IPS DF 6.9 (cell line): Measurements from ENCODE around the gene NCKAP5.

Experiments
- DNase-seq: peaks from one replicate; pipeline ENCODE4 v3.0.0-alpha.2; 2013; ENCODE audit warnings: low read depth, low spot score
- H3K27ac ChIP-seq: one replicate; pipeline ENCODE4 v1.5.1; 2013; ENCODE audit warnings: low read length, control low read depth
- H3K27me3 ChIP-seq: 2 replicates; pipeline ENCODE4 v1.6.1; 2013; ENCODE audit warnings: mild to moderate bottlenecking, low read length; ENCODE audit not compliant: control insufficient read depth, insufficient read depth
- H3K36me3 ChIP-seq: 2 replicates; pipeline ENCODE4 v1.6.1; 2013; ENCODE audit warnings: low read length; ENCODE audit not compliant: control insufficient read depth, insufficient read depth
- H3K4me1 ChIP-seq: 2 replicates; pipeline ENCODE4 v1.6.1; 2013; ENCODE audit warnings: low read length; ENCODE audit not compliant: control insufficient read depth, insufficient read depth
- H3K4me3 ChIP-seq: 2 replicates; pipeline ENCODE4 v1.5.1; 2013; ENCODE audit warnings: mild to moderate bottlenecking, low read length
- H3K9me3 ChIP-seq: 2 replicates; pipeline ENCODE4 v1.6.1; 2013; ENCODE audit warnings: low read length, inconsistent platforms; ENCODE audit not compliant: control insufficient read depth, insufficient read depth
- WGBS: extraction: QIAGEN DNeasy Blood & Tissue Kit; methylation state at CpG from one replicate; pipeline ENCODE4 v1.1.7; 2013; ENCODE audit warnings: mixed read lengths, missing lambda C conversion rate; ENCODE audit not compliant: insufficient read length, insufficient coverage; 5-methylcytosine and 5-hydroxymethylcytosine counted together

NCKAP5 gene

DNA sequence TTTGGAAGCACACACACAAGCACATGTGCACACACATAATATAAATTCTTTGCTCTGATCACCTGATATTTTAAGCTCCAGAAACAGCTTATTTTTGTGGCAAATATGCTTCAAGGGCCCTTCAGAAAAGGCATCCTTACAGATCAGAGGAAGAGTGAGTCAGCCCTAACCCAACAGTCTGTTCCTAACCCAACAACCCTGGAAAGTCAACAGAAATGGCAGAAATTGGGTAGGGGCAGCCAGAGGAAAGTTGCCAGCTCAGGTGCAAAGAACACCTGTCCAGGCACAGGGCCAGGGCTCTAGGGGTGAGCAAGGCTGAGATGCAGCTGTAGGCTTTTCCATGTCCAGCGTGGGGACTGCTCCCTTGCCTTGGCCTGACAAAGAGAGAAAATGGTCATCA is 6.4 kb upstream of the NCKAP5 start:
- no peak overlapping the region for H3K27ac ChIP-seq
- no peak overlapping the region for H3K4me3 ChIP-seq
- H3K27me3 ChIP-seq: no peaks in the 10 kb centered on the region
- peaks cover 8% of the 10 kb centered on the region for H3K4me1 ChIP-seq
- no CpG with 5 or more reads among the region's 1 CpG for WGBS
- H3K9me3 ChIP-seq: no peaks in the 10 kb centered on the region
- H3K36me3 ChIP-seq: no peaks in the 10 kb centered on the region
- DNase-seq: no peak

DNA sequence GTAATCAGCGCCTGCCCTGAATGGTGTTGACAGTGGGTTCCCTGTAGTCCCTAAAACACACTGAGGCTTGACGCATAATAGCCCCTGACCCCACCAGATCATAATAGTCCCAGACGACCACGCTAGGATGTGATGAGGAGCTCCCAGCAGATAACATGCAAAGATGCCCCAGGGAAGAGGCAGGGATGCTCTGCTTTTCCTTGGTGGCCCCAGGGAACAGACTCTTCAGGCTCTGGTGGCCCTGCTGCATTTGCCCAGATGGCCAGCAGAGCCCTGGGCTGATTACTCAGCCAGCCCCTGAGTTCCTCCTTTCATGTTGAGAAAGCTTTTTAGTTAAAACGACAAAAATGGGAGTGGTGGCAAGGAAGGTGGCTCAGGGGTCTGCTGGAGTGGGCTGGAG is 5.9 kb upstream of the NCKAP5 start:
- Histone ChIP-seq H3K9me3 (no peaks in the 10 kb centered on the region), H3K36me3 (no peaks in the 10 kb centered on the region), H3K4me1 (peaks cover 6% of the 10 kb centered on the region), H3K27me3 (no peaks in the 10 kb centered on the region), H3K27ac (no peak overlapping the region), H3K4me3 (no peak overlapping the region)
- no CpG with 5 or more reads among the region's 5 CpGs for WGBS
- DNase-seq: no peak

DNA sequence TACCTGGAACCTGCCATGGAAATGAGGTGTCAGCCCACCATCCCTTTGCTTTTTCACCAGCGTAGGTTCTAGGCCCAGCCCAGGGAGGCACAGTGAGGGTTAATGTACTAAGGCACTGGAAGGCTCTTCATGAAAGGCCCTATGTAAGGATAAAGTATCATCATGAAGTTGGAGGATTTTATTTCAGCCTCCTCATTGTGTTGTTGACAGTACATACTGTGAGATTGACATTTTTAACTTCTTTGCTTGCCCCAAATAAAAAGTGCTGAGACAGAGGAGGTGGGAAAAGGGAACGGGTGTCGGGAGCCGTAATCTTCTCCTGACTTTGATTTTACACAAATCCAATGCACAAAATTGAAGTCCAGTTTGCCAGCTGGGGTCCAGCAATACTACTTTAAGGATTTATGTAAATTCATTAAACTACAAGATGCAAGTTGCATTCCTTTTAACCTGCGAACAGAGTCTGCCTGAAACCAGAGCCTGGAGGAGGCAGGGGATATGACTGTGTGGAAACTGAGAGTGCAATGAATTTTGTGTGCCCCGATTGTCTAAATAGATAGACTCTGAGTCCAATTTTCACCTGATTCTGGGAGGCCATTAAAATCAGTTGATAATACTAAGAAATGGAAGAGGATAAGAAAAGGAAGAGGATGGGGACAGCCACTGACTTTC is 5.4 kb upstream of the NCKAP5 start:
- Histone ChIP-seq H3K4me3 (no peak overlapping the region), H3K4me1 (peaks cover 6% of the 10 kb centered on the region), H3K27me3 (no peaks in the 10 kb centered on the region), H3K36me3 (no peaks in the 10 kb centered on the region), H3K9me3 (no peaks in the 10 kb centered on the region), H3K27ac (no peak overlapping the region)
- no CpG with 5 or more reads among the region's 6 CpGs for WGBS
- no peak for DNase-seq

DNA sequence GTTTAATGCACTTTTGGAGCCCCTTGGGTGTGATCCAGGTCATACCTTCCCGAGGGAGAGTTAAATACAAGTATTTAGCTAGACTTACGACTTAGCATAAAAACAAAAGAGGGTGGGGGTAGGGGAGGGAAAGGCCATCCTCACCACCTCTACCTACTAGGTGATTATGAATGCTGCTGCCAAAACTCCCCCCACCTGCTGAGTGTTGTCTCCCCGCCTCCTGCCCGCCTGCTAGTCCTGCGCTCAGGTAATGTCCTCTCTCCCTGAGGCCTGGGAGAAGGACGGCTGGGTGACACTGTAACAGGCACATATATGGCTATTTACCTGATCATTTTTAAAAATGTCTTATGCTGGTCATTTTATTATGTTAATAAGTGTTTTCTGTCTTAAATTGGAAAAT is 3.0 kb upstream of the NCKAP5 start:
- Histone ChIP-seq H3K36me3 (no peaks in the 10 kb centered on the region), H3K9me3 (no peaks in the 10 kb centered on the region), H3K4me3 (no peak overlapping the region), H3K27ac (no peak overlapping the region), H3K27me3 (no peaks in the 10 kb centered on the region), H3K4me1 (peaks cover 6% of the 10 kb centered on the region)
- DNase-seq: no peak
- WGBS: no CpG with 5 or more reads among the region's 6 CpGs

DNA sequence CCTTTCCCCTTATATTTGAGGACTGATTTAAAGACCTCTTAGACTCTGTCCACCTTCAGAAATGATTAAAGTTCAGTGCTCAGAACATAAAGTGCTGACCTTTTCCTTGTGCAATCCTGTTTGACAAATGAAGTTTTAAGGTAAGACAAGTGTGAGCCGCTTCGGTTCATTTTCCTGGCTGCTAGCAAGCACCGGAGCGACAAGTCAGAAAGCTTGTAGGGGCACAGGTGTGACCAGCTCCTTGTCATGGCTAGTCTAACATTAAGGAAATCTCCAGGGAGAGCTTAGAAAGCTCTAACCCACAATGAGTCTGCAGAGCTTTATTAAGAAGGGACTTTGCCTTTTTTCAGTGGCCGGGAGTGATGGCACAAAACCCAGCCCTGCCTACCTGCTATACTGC is 2.3 kb upstream of the NCKAP5 start:
- no peaks in the 10 kb centered on the region for H3K9me3 ChIP-seq
- no peak overlapping the region for H3K4me3 ChIP-seq
- DNase-seq: no peak
- no CpG with 5 or more reads among the region's 5 CpGs for WGBS
- peaks cover 6% of the 10 kb centered on the region for H3K4me1 ChIP-seq
- H3K27me3 ChIP-seq: no peaks in the 10 kb centered on the region
- no peak overlapping the region for H3K27ac ChIP-seq
- H3K36me3 ChIP-seq: no peaks in the 10 kb centered on the region

DNA sequence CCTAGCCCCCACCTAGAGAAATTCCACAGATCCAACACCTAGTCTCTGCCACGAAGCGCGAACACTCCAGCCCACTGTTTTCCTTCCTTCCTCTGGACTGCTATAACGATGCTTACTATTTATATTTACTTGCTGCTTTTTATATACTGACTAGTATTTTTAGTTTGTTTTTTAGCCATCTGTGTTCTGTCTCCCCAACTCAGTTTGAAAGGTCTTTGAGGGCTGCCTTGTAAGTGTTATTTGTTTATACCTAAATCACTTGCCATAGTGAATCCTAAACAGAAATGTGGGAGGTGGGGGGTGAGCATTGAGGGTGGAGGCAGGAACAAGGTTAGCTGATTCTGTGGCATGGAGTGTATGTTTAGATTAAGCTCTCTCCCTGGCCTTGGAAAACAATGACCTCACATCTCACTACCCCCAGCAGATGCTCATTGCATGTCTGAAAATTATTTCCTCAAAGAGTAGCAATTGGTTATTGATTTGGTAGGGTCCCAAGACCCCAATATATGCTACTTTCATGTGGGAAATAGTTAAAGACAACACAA is 1.1 kb upstream of the NCKAP5 start:
- Histone ChIP-seq H3K4me3 (no peak overlapping the region), H3K4me1 (peaks cover 6% of the 10 kb centered on the region), H3K9me3 (no peaks in the 10 kb centered on the region), H3K36me3 (no peaks in the 10 kb centered on the region), H3K27me3 (no peaks in the 10 kb centered on the region), H3K27ac (no peak overlapping the region)
- no peak for DNase-seq
- WGBS: no CpG with 5 or more reads among the region's 4 CpGs

DNA sequence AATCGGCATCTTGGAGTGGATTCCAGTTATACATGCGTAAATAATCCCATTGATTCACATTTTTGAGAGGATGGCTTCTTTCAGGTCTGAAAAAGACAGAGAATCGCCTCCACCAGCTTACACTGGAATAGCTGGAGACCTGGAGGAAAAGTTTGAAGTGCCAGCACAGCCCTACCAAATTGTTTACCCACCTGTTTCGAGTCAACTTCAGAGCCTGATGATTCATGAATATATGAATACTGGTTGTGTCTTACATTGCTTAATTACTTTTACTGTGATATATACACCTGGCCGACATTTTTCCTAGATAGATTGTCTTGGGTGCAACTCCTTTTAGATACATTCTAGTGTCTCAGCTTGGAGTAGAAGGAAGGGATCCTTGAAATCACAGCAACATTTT is 335 bp upstream of the NCKAP5 start:
- no CpG with 5 or more reads among the region's 5 CpGs for WGBS
- H3K36me3 ChIP-seq: no peaks in the 10 kb centered on the region

DNA sequence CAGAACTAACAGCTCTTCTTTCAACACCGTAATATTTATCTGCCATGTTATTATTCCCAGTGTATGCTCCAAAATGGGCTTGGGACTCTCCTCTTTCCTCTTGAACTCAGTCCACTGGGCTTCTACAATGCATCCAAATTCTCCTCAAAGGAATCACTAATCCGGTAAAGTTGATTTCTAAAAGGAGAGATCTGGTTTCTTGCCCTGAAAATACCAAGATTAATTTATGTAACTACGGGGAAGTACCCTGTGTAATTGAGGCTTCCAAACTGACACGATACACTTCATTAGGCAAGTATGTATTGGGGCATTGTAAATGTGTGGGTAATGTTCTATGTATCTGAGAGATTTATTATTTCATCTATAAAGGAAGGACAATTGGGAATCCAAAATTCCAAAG is 5.7 kb downstream of the NCKAP5 start:
- no peaks in the 10 kb centered on the region for H3K9me3 ChIP-seq
- H3K36me3 ChIP-seq: no peaks in the 10 kb centered on the region
- DNase-seq: no peak
- H3K27me3 ChIP-seq: no peaks in the 10 kb centered on the region
- WGBS: no CpG with 5 or more reads among the region's 4 CpGs
- H3K27ac ChIP-seq: no peak overlapping the region
- H3K4me1 ChIP-seq: no peaks in the 10 kb centered on the region
- no peak overlapping the region for H3K4me3 ChIP-seq

More for the DNA sequence above, 335 bp upstream of the NCKAP5 start:
- Histone ChIP-seq H3K4me3 (no peak overlapping the region), H3K27me3 (no peaks in the 10 kb centered on the region), H3K4me1 (peaks cover 6% of the 10 kb centered on the region; the same call in 1 of the 2 replicates), H3K27ac (no peak overlapping the region), H3K9me3 (no peaks in the 10 kb centered on the region)
- no peak for DNase-seq

DNA sequence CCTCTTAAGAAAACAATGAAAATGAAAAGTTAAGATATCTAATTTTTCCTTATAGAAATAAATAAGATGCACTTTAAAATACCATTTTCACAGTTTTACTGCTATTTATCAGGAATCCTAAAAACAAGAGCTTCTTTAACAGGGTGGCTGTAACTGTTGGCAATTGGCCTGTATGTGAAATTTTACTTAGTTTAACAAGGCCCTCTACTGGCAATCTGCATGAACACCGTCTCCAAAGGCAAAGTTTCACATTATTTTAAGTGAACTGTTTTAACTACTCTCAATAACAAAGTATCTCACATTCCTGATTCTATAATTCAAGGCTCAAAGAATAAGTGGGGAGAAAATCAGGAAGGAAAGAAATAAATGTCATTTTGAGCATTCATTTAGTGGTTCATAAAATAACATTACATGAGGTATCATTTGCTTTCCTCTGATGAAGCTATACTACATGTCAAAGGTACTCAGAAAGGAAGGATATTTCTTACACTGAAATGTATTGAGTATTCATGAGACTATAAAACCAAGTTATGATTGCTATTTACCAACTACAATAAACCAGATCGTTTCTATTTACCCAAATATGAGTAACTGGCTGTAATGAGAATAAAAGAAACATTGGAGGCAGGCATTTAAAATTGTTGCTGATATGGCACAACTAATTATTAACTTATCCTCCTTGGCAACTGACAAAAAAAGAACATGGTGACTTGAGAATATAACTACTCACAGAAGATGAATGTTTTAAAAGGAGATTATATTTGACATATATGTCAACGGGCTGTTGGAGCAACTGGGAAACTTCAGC is 7.0 kb downstream of the NCKAP5 start:
- no peaks in the 10 kb centered on the region for H3K36me3 ChIP-seq
- no peaks in the 10 kb centered on the region for H3K9me3 ChIP-seq
- H3K4me1 ChIP-seq: no peaks in the 10 kb centered on the region
- no peaks in the 10 kb centered on the region for H3K27me3 ChIP-seq
- H3K27ac ChIP-seq: no peak overlapping the region
- DNase-seq: no peak
- H3K4me3 ChIP-seq: no peak overlapping the region
- WGBS: no CpG with 5 or more reads among the region's 3 CpGs

DNA sequence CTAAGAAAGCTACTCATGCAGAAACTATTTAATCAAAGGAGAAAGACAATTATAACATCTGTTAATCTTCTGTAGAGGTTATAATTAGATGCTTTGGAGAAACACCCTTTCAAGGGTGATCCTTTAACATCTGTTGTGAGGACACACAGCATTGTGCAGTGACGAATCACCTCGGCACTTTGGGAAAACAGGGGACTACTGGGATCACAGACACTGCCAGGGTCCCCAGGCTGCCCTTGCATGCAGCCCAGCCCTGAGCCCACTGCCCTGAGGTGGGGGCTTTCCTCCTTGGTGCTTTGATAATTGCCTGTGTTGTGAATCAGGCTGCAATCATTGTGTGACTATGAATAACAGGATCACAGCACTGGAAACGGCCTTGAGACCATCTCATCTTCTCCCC is 10.6 kb downstream of the NCKAP5 start:
- Histone ChIP-seq H3K4me1 (no peaks in the 10 kb centered on the region), H3K36me3 (no peaks in the 10 kb centered on the region), H3K27me3 (no peaks in the 10 kb centered on the region), H3K9me3 (no peaks in the 10 kb centered on the region), H3K27ac (no peak overlapping the region), H3K4me3 (no peak overlapping the region)
- WGBS: no CpG with 5 or more reads among the region's 3 CpGs
- DNase-seq: no peak
